Measurements from ENCODE around the gene PTDSS2. TPM values are rescaled to one million over a fixed set of nuclear protein-coding genes. Genes with fewer than 3 reads are reported as not detected.

PTDSS2 gene
- total and polyA plus RNA-seq, 10 of the 15 experiments (the other 5 are each of a cell fraction or from before 2014, with no cell fraction given) = 0.39 to 21.1 (median 10.8) TPM

- TF ChIP-seq ZBTB40 (IDR thresholded peaks at IDR 0.05; ENCODE audit: borderline replicate concordance) = no peak
- no peak for TF ChIP-seq HCFC1 (IDR thresholded peaks at IDR 0.05; ENCODE audit: low read length)
- no peak for TF ChIP-seq ZNF207 (IDR thresholded peaks at IDR 0.05; ENCODE audit: borderline replicate concordance)
- no peak for TF ChIP-seq NR2C1 (IDR thresholded peaks at IDR 0.05)
- no peak for TF ChIP-seq NFIC (IDR thresholded peaks at IDR 0.05; ENCODE audit: low read depth, low read length)
Observed at GRCh38 chr11:406796-407650, 43.1 kb upstream of the PTDSS2 start (continued).

GRCh38 chr11:407651-408123 is 42.4 kb upstream of the PTDSS2 start:
- Histone ChIP-seq H4K20me1 (ENCODE audit: control insufficient read depth, insufficient read depth) (no peaks in the 10 kb centered on the region), H3K4me3 (no peak overlapping the region), H3K27ac (ENCODE audit: control insufficient read depth, insufficient read depth) (no peak overlapping the region), H3K79me2 (ENCODE audit: control insufficient read depth, insufficient read depth, low read length) (no peaks in the 10 kb centered on the region), H3K9me3 (replicated peaks; ENCODE audit: control insufficient read depth, insufficient read depth, low read length) (no peaks in the 10 kb centered on the region), H2AFZ (ENCODE audit: control insufficient read depth, low read depth, low read length) (0 out of 2 replicates have a peak overlapping the region, but pooled peaks have one; percentile 50), H3K27me3 (replicated peaks in 1 of 2; ENCODE audit: control insufficient read depth in 2 of 2, insufficient read depth in 2 of 2, low read length in 1 of 2) (no peaks in the 10 kb centered on the region), H3K36me3 (ENCODE audit: control insufficient read depth in 2 of 2, insufficient read depth in 2 of 2, low read length in 1 of 2) (no peaks in the 10 kb centered on the region), H3K4me2 (ENCODE audit: control insufficient read depth, insufficient read depth) (no peak overlapping the region), H3K9ac (ENCODE audit: control insufficient read depth, insufficient read depth, low read length) (no peak overlapping the region), H3K4me1 (ENCODE audit: control insufficient read depth, insufficient read depth, low read length) (peaks cover 6% of the 10 kb centered on the region; the same call in 1 of the 2 replicates)
- POLR2A ChIA-PET = interaction anchor here (1.1 to 1.8 kb wide), 2 partner anchors 41 to 99 kb away, joined by 3 to 10 read pairs; partner anchors contain the start of gene RNH1
- SMC1A ChIA-PET (ENCODE audit: uncharacterized antibody, unreplicated experiment) = no interaction called here
- FAIRE-seq = no peak
- ATAC-seq = no peak
- 72% methylated on average over 25 of the region's 28 CpGs for WGBS (ENCODE audit: insufficient coverage, insufficient replicate concordance, low lambda C conversion rate, missing lambda C conversion rate)
- intact Hi-C loops (cut with micrococcal nuclease; ENCODE audit: unreplicated experiment) (no loop called here), in situ Hi-C loops (cut with MboI) (no loop called here)
- no peak for DNase-seq (ENCODE audit: low read depth, low spot score)
- RAD21 ChIA-PET (ENCODE audit: unreplicated experiment) = interaction anchor here (0.8 to 2.4 kb wide), 6 partner anchors 20 to 139 kb away, joined by 3 to 17 read pairs (median 6); partner anchors contain the start of gene PTDSS2
- BruUV-seq (replicated peaks) = no TSS peak
- TF ChIP-seq ZNF384 (IDR thresholded peaks at IDR 0.05; ENCODE audit: borderline replicate concordance, low read depth, low read length) (no peak), ETV6 (conservative IDR thresholded peaks at IDR 0.05 in 1 of 2, IDR thresholded peaks at IDR 0.05 in 1 of 2; ENCODE audit: borderline replicate concordance in 1 of 2, low read depth in 1 of 2) (no peak), CHD4 (IDR thresholded peaks at IDR 0.05) (no peak), JUND (IDR thresholded peaks at IDR 0.05; ENCODE audit: low read depth, low read length) (no peak), MXI1 (IDR thresholded peaks at IDR 0.05; ENCODE audit: low read depth, low read length) (no peak), ZBTB33 (IDR thresholded peaks at IDR 0.05) (0 out of 2 replicates have a peak, but pooled peaks have one; percentile 24)
- CTCF ChIA-PET = interaction anchor here (1.0 to 2.1 kb wide), 2 partner anchors 42 to 46 kb away, joined by 4 to 19 read pairs; partner anchors contain the start of gene PTDSS2

Measured in GM12878 (cell line).